Measurements from ENCODE around the gene CREG2.

DNA sequence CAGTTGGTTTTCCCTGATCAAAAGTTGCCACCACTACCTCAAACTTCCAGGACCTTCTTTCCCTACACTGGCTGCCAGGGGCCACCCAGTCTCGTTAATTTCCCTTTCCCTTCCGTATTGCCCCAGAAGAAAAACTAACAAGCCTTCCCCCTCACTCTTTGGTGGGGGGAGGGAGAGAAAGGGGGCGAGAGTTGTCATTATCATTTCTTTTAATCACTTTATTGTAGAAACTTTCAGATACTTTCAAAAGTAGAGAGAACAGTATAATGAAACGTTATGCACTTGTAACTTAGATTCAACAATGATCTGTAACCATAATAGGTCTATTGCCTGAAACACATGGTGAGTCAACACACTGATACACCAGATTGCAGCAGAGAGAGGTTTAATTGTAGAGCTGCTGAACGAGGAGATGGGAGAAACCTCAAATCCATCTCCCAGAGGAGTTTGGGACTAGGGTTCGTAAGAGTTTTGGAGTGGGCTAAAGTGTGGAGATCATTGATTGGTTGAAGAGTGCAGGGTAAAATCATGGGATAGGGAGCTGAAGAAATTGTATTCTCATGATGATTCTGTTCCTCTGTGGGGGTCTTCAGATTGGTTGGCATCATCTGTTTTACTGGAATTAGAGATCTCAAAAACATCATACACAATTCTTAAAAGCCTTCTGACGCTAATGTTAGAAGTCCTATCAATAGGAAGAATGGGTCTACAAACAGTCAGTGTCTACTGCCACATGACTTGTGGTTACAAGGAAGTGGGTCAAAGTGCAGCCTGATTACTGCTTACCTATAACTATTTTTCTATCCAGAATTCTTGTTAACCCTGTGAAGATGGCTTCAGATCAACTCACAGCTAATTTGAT is 76.2 kb downstream of the CREG2 start:
- TF ChIP-seq, protein P1, sequence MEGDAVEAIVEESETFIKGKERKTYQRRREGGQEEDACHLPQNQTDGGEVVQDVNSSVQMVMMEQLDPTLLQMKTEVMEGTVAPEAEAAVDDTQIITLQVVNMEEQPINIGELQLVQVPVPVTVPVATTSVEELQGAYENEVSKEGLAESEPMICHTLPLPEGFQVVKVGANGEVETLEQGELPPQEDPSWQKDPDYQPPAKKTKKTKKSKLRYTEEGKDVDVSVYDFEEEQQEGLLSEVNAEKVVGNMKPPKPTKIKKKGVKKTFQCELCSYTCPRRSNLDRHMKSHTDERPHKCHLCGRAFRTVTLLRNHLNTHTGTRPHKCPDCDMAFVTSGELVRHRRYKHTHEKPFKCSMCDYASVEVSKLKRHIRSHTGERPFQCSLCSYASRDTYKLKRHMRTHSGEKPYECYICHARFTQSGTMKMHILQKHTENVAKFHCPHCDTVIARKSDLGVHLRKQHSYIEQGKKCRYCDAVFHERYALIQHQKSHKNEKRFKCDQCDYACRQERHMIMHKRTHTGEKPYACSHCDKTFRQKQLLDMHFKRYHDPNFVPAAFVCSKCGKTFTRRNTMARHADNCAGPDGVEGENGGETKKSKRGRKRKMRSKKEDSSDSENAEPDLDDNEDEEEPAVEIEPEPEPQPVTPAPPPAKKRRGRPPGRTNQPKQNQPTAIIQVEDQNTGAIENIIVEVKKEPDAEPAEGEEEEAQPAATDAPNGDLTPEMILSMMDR (IDR thresholded peaks at IDR 0.05; ENCODE audit: low read depth, low read length), result no peak
- no peak for TF ChIP-seq EZH2phosphoT487 (IDR thresholded peaks at IDR 0.05; ENCODE audit: low read depth)
